Measurements from ENCODE around the gene PACS2. TPM values are rescaled to one million over a fixed set of nuclear protein-coding genes. Genes with fewer than 3 reads are reported as not detected.

PACS2 gene
- total and polyA plus RNA-seq, 2 donors (not counting 3 experiments of a cell fraction or from before 2014, with no cell fraction given): 52.7 to 86.3 TPM

GRCh38 chr14:105423488-105424195, 109.1 kb downstream of the PACS2 start:
- no peaks in the 10 kb centered on the region for H4K20me1 ChIP-seq (replicated peaks; ENCODE audit: control insufficient read depth, extremely low read depth, insufficient read depth, low read length)
- FAIRE-seq: peak; percentile 4

More at GRCh38 chr14:105423488-105424195, 109.1 kb downstream of the PACS2 start:
- no peaks in the 10 kb centered on the region for H3K27me3 ChIP-seq (ENCODE audit: control insufficient read depth in 2 of 2, insufficient read depth in 2 of 2, low read length in 2 of 2)
- no peak for DNase-seq (ENCODE audit: low read depth, low spot score)
- peaks cover 85% of the 10 kb centered on the region for H3K79me2 ChIP-seq (ENCODE audit: control insufficient read depth, insufficient read depth, low read length)
- H3K9ac ChIP-seq (replicated peaks; ENCODE audit: extremely low read depth, insufficient read depth, low read length): no peak overlapping the region
- H3K27ac ChIP-seq (ENCODE audit: insufficient read depth, low read depth, low read length): no peak overlapping the region
- POLR2A ChIA-PET: no interaction called here
- H3K9me3 ChIP-seq (replicated peaks; ENCODE audit: control insufficient read depth, insufficient read depth, low read length): no peaks in the 10 kb centered on the region
- no peaks in the 10 kb centered on the region for H3K9me1 ChIP-seq (replicated peaks; ENCODE audit: control insufficient read depth, extremely low read depth, insufficient read depth, low read length)
- dilution Hi-C loops (cut with MboI; ENCODE audit: extremely low pct_ligation_motif_present, low sequenced_read_pairs) (no loop called here), intact Hi-C loops (cut with micrococcal nuclease) (no loop called here)
- peaks cover 0 to 10% of the 10 kb centered on the region in 2 experiments for H3K36me3 ChIP-seq (ENCODE audit: control insufficient read depth in 2 of 2, extremely low read depth in 1 of 2, insufficient read depth in 2 of 2, low read length in 2 of 2)
- H3K4me1 ChIP-seq (ENCODE audit: control insufficient read depth, extremely low read depth, insufficient read depth, low read length): peaks cover 18% of the 10 kb centered on the region
- H3K4me2 ChIP-seq (ENCODE audit: insufficient read depth, low read length): no peak overlapping the region
- TF ChIP-seq POLR2AphosphoS5 (IDR thresholded peaks at IDR 0.05; ENCODE audit: insufficient read depth, low read depth, low read length) (no peak), FOS (IDR thresholded peaks at IDR 0.05; ENCODE audit: borderline replicate concordance, insufficient read depth, low read length) (no peak), MYC (IDR thresholded peaks at IDR 0.05; ENCODE audit: low read depth, low read length) (no peak), POLR2A (IDR thresholded peaks at IDR 0.05; ENCODE audit: low read depth, low read length) (no peak), MAX (IDR thresholded peaks at IDR 0.05; ENCODE audit: insufficient read depth, insufficient read length) (no peak), EZH2 (IDR thresholded peaks at IDR 0.05; ENCODE audit: borderline replicate concordance, low read depth, low read length, severe bottlenecking) (no peak), JUN (IDR thresholded peaks at IDR 0.05; ENCODE audit: borderline replicate concordance, insufficient read depth, insufficient read length, low read depth) (no peak), CTCF (IDR thresholded peaks at IDR 0.05; ENCODE audit: extremely low read depth in 1 of 2, insufficient read depth in 1 of 2, low read depth in 1 of 2, low read length in 2 of 2) (no peak), GATA2 (IDR thresholded peaks at IDR 0.05; ENCODE audit: insufficient read depth, insufficient read length, low read depth, low read length) (no peak)
- BruUV-seq (replicated peaks): no TSS peak
- CTCF ChIA-PET: no interaction called here
- H2AFZ ChIP-seq (ENCODE audit: low read depth, low read length): no peak overlapping the region
- H3K4me3 ChIP-seq (replicated peaks in 1 of 3; ENCODE audit: insufficient read depth in 1 of 3, low read depth in 1 of 3, low read length in 3 of 3): no peak overlapping the region
